Stimulated activated CD4-positive, alpha-beta T cell treated with anti-CD3 and anti-CD28 coated beads, TNF-alpha, amount 100 ng/mL, for 48 hours (primary cell): ENCODE measurements around the gene RAB3B.
"Not testable (repeated sequence)": the region's sequence is repeated elsewhere in the genome, so short reads cannot be mapped to it uniquely, and the experiment has no call there.

ENCODE experiments used
- DNase-seq, 3 donors: peaks; one replicate each; pipeline ENCODE4 v3.0.0-alpha.2; 2020; ENCODE audit warnings: low read depth in 3 of 3

Gene RAB3B, protein sequence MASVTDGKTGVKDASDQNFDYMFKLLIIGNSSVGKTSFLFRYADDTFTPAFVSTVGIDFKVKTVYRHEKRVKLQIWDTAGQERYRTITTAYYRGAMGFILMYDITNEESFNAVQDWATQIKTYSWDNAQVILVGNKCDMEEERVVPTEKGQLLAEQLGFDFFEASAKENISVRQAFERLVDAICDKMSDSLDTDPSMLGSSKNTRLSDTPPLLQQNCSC

DNA sequence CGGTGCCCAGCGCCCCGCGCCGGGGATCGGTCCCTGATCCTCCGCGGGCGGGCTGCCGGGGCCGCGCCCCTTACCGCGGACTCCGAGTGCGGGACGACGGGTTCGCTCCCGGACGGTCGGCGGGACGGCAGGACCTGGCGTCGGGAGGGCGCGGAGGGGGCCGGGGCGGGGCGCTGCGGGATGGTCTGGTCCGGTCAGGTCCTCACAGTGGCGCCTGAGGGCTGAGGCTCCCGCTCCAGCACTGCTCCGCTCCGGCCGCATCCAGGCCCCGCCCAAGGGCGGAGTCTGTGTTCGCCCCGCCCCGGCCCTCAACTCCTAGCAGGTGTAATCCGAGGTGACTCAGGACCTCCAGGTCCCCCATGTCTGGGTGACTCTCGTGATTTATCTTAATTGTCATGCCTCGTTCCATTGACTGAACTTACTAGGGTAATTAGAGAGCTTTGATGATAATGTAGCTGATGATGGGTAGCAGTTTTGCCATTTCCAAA is at the start of gene RAB3B:
RAB3B (minus strand) TSS at position 223 of the 488 bp plus-strand sequence. CDS start 13,583 bp downstream, outside the sequence.
- DNase-seq, result peak; percentile 59 to 75 (median 70)

DNA sequence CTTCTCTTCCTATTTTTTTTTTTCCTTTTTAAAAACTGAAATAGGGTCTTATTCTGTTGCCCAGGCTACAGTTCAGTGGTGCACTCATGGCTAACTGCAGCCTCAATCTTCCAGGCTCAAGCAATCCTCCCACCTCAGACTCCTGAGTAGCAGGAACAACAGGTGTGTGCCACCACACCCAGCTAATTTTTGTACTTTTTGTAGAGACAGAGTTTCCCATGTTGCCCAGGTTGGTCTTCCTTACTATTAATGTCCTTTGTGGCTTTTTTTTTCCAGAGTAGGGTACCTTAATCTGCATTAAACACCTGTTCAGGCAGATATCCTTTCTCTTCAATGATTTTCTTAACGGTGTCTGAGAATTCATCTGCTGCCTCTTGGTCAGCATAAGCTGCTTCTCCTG is 47.4 kb upstream of the RAB3B start:
- DNase-seq, result no peak

GRCh38 chr1:52037402-52037814 is 46.9 kb upstream of the RAB3B start:
- no peak for DNase-seq

DNA sequence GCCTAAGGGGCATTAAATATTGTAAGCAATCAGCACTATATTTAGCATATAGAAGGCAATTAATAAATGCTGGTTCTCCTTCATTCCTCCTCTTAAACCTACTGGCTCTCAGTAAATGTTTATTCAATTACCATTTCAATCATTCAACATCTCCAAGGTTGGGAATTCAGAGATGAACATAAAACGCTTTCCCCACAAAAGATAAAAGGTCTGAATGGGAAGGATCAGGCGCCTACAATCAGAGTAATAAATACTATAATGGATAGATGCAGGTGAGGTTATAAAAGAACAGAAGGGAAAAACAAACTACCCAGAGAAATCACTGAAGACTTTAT is 43.5 kb upstream of the RAB3B start:
- DNase-seq, result no peak

DNA sequence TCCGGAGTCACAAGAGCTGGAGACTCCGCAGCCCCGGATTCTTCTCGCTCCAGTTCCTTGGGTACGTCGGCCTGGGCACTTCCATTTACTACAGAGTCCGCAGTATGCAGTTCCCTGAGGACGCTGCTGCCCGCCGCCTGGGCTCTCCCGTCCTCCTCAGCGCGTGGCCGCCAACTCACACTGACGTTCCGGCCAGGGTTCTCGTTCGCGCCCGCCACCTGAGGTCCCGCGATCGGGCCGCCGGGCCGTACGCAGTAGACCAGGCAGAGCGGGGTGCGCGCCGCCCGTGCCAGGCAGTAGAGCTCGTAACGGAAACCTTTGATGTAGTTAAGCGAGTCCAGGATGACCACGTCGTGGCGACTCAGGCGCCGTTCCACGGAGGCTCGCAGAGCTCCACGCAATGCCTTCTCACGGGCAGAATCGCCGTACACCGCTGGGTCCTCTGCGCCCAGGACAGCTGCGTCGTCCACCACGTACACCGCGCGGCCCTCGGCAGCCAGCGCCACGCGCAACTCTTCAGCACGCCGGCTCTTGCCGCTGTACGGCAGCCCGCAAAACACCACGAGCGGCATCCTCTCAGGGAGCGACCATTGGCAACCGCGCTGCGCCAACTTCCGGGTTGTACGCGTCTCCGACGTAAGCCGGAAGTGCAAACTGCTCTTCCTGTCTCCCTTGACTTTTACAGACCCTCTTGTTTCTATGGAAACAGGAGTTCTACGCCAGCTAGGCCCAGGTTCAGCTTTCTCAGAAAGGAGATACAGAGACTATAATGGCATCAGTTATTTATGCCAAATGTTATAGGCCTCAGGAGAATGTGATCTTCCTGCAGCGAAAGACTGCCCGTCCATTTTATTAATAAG is 42.9 kb upstream of the RAB3B start, which contains the start of gene KTI12:
KTI12 (minus strand) TSS at position 621 of the 860 bp plus-strand sequence; CDS start at position 572, 49 bp downstream.
- DNase-seq, result peak; percentile 75 to 80 (median 76)

- DNase-seq, result no peak
Measured at GRCh38 chr1:52032785-52033131, 42.3 kb upstream of the RAB3B start.

DNA sequence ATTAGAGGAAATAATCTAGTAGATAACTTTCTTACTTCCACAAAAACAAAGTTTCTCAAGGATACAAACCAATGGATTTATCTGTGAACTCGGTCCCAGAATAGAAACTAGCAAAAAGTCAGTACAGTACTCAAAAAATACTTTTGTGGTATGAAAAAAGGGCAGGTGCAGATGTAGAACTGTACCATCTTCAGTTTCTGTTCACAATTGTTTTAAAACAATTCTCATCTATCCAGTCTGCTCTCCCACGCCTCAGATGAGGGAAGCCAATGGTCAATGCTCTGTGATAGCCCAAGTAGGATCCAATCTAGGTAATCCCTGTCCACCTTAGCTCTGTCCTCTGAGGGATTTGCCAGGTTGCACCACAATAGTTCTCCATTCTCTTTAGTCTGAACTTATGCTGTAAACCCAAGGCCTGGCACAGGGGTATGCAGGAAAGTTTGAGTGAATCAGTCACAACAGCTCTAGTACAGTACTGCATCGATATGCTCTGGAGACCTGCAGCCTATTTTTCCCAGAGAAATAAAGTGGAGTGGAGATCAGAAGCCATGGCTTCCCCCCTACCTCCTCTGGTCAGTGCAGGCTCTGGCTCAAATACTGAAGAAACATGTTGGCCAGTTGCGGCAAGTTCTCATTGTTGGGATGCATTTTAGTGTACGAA is 41.8 kb upstream of the RAB3B start:
- no peak for DNase-seq

DNA sequence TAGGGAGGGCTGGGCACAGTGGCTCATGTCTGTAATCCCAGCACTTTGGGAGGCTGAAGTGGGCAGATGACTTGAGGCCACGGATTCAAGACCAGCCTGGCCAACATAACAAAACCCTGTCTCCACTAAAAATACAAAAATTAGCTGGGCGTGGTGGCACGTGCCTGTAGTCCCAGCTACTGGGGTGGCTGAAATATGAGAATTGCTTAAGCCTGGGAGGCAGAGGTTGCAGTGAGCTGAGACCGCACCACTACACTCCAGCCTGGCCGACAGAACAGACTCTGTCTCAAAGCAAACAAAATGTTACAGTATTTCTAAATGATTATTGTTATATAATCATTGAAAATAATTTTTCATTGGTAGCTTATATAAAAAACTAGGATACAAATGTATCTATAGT is 38.3 kb upstream of the RAB3B start:
- DNase-seq, result not testable (repeated sequence)

DNA sequence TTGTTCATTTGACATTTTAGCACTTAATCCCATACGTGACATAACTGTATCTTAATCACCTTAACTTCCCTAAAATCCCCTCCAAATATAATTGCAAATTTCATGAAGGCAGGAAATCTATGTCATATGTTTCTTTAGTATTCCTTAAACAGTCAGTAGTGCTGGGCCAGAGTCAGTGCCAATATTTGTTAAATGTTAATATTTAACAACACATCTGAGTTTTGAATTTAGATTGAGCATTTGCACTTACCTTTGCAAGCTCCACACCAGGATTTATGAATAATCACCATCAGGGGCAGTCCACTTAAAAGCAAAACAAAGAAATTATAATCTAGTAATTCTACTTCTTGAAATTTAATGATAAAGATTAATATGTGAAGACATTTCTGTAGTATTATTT is 37.8 kb upstream of the RAB3B start:
- no peak for DNase-seq

GRCh38 chr1:52026278-52026677 is 35.8 kb upstream of the RAB3B start:
- no peak for DNase-seq

DNA sequence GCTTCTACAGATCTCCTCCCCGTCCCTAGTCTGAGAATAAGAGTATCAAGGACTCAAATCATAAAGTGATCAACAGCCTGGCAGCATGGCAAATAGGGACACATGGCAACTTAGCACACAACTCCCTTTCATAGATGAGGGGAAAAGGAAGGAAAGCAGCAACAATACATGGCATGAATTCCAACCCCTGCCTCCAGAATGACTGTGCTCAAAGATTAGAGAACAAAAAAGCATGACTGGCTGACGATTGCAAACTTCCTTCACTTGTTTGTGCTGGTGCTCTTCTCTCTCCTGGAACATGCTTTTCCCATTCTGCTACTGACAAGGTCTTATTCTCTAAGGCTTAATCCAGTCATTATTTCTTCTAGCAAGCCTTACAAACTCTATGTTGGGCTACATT is 31.6 kb upstream of the RAB3B start:
- no peak for DNase-seq

GRCh38 chr1:52008071-52008809 is 17.7 kb upstream of the RAB3B start:
- DNase-seq, result no peak

GRCh38 chr1:52007215-52008002 is 16.9 kb upstream of the RAB3B start:
- DNase-seq, result no peak

GRCh38 chr1:52006081-52006553 is 15.6 kb upstream of the RAB3B start:
- not testable (repeated sequence) for DNase-seq

DNA sequence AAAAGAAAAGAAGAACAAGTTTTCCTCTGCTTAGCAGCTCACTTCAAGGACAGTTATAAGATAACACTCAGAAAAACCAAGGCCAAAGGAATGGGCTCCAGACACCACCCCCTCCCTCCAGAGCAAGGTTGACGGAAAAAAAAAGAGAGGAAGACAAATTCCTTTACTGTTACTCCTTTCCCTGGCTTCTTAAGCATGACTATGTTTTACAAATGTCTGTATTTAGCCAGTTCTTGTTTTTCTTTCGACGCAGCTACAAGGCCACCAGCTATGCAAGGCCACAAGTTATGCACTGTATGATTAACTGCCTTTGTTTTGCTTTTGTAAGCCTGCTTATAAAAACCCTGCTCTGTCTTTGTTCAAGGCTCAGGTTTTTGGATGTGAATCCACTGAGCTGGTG is 15.0 kb upstream of the RAB3B start:
- not testable (repeated sequence) for DNase-seq

DNA sequence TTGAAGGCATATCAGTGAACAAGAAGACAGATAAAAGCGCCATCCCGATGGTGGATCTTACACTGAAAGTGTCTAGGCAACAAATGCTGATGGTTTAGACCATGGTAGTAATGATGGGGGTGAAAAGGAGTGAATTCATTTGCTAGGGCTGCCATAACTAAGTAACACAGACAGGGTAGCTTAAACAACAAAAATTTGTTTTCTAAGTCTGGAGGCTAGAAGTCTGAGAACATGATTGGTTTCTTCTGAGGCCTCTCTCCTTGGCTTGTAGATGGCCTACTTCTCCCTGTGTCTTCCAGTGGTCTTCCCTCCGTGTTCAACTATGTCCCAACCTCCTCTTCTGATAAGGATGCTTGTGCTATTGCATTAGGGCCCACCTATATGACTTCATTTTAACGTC is 13.4 kb upstream of the RAB3B start:
- DNase-seq, result no peak

DNA sequence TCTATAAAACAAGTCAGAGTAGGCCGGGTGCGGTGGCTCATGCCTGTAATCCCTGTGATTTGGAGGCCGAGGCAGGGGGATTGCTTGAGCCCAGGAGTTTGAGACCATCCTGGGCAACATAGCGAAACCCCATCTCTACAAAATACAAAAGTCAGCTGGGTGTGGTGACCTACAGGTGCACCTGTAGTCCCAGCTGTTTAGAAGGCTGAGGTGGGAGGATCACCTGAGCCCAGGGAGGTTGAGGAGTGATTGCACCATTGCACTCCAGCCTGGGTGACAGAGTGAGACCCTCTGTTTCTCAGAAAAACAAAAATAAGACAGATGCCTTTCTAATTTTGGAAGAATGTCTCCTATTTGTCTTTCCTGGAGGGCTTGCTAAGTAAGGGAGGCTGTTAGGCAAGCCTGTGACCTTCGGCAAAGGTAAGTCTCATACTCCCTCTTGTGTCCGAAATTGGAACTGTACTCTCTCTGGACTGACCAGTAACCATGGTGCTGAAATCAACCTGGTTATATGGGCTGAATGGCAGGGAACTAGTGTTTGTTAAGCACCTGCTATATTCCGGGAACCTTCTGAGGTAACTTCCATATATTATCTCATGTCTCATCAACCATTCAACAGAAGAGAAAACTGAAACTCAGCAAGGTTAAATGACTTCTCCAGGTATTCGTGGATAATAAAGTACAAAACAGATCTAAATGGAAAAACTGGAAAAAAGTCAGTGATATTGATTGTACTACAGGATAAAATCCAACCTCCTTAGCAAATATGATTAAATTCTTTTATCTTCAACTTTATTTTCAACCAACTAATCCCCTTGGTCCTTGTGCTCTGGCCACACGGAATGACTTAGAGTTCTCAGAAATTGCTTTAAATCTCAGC is 11.8 kb upstream of the RAB3B start:
- peak; percentile 5 to 76 (median 41) for DNase-seq

- no peak for DNase-seq
Measured at GRCh38 chr1:51998701-51999100, 8.2 kb upstream of the RAB3B start.

- no peak for DNase-seq
Measured at GRCh38 chr1:51997974-51998382, 7.5 kb upstream of the RAB3B start.
